HUDEP-2 (cell line): Measurements from ENCODE around the gene SP2.

Experiments
- DNase-seq, 76 experiments: peaks; one replicate each; lab custom pipeline; 2025; ENCODE audit not compliant: unreplicated experiment in 76 of 76; lab: John Stamatoyannopoulos, UW

The SP2 gene

DNA sequence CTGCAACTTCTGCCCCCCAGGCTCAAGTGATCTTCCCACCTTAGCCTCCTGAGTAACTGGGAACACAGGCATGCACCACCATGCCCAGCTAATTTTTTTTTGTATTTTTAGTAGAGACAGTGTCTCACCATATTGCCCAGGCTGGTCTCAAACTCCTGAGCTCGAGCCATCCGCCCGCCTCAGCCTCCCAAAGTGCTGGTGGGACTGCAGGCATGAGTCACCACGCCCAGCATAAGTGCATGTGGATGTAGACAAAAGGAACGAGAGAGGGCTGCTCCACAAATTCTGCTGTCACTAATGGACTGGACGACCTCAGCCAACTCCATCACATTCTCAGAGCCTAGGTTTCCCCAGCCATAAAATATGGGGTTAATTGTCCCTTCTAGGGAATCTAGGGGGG lies 7.7 kb upstream of the SP2 start:
- no peak for DNase-seq

DNA sequence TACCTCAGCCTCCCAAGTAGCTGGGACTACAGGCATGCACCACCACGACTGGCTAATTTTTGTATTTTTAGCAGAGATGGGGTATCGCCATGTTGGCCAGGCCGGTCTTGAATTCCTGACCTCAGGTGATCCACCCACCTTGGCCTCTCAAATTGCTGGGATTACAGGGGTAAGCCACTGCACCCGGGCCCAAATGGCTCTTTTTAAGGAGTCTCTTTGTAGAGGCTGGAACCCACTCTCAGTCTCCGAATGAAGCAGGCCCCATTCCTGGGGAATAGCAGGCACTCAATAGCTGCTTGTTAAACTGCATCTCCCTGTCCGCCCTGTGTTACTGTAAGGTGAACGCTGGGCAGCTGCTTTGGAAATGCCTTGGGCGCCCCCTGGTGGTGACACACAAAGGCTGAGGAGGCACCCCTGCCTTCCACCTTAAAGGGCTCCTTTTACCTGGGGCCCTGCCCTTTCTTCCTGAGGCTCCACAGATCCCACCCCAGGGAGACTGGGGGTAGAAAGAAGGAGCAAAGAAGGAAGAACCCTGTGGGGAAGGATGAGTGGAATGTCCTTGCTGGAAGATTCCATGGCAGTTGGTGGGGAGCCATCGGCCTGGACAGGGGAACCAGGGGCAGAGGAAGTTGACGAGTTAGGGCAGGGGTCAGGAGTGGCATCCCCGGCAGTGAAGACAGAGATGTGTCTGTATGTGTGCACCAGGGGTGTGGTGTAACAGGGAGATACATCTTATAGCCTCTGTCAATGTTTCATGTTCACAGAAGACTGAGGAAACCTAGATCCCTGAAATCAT lies 6.1 kb upstream of the SP2 start:
- DNase-seq: peak in 71 of 76 experiments; percentile 14 to 89 (median 70)

DNA sequence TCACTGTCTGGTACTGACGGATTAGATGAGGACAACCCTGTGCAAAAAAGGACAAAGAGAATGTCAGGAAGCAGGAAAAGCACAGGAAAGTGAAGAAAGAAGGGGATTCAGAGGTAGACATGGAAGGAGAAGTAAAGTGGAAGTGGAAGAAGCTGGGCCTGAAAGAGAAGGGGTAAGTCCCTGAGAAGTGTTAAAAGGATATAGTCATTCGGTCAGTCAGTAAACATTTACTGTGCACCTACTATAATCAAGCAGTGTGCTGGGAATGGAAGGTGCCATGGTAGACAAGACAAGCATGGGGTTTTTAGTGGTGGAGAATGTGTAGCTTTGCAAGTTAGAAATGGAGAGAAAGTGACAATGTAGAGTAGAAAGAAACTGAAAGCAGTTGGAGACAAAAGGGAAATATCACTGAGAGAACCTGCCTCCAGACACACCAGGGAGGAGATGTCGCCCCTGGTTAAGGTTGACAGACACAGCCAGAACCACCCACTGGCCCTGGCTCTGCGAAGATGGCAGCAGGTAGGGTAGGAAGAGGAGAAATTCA lies 4.4 kb upstream of the SP2 start:
- DNase-seq: no peak

DNA sequence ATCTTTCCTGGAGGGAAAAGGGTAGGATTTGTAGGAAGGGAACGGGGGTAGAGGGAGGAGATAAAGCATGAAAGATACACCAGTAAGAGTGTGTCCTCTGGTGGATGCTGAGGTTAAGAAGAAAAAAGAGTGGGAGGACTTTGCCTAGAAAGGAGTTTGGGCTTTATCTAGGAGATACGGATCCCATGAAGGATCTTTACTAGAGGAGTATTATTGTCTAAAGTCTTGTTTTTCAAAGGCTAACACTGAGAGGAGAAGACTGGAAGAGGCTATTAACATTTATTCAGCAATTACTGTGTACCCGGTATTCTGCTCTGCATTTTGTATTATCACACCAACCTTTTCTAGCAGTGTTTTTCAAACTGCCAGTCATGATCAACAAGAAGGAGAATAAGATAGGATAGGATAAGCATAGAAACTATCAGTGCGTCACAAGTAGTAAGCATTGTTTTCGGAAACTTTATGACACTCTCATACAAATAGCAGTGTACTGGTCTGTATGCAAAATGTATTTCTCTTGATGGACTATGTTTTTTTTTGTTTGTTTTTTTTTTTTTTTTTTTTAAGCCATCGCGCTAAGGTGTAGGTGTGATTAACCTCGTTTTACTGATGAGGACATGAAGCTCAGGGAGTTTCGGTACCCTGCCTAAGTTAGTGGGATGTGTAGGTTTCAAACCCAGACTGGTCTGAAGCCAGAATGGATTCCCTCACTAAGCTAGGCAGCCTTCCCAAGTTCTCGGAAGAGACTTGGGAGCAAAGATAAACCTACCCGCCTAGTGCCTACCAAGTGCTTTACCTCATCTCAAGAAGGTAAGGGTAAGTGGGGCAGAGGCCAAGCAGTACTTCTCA lies 1.3 kb upstream of the SP2 start:
- peak in 3 of 76 experiments; percentile 8 to 29 (median 19) for DNase-seq

DNA sequence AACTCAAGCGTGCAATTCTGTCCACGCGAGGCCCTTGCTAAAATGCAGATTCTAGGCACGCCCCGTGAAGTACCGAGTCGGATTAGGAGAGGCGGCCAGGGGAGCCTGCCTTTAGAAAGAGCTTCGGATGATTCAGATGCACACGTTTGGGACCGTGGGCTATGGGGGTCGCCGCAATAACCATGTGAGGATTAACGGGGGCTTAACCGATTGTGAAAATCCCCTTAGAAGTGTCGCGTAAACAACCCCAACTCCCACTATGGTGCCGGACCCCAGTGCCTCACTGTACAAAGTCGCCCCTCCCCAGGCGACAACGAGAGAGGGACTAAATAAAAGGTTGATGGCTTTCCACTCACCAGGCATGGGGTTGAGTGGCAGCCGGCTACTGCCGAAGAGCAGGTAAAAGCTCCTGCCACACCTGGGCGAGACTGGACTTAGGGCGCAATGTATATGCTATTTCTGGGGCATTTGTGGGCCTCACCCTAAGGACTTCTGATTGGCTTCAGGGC lies 635 bp upstream of the SP2 start:
- DNase-seq: peak in 28 of 76 experiments; percentile 9 to 74 (median 28)

DNA sequence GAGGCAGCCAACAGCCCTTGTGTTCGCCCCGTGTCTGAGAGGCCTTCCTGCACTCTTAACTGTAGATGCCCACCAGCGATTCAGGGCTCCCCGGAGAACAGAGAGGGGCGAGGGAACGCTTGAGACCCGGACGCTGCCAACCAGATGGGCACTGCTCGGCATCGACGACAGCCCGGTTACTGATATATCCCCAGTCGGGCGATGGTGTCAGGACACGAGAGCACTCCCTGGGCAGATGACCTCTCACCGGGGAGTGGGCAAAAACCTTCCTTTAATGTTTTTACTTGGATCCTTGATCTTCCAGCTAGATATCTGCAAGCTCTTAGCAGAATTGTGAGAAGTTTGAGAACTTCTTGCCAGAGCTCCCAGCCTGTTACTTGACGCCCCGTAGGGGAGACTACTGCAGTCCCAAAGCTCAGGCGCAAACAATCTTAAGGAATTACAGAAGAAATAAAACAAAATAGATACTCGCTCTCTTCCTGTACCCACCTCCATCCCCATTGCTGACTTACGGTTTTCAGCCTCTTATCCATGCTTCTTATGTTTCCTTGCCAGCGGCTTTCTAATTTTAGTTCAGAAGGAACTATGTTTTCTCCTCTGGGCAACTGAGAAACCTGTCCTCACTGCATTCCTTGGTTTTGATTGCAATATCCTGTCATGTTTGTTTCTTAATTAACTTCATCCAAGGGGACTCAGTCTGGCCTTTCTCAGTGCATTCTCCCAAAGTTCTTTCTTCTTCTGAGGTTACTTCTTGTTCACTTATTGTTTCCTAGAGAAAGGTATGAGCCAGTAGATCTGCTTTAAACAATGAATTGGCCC lies 845 bp downstream of the SP2 start:
- peak in 5 of 76 experiments; percentile 28 to 55 (median 50) for DNase-seq

DNA sequence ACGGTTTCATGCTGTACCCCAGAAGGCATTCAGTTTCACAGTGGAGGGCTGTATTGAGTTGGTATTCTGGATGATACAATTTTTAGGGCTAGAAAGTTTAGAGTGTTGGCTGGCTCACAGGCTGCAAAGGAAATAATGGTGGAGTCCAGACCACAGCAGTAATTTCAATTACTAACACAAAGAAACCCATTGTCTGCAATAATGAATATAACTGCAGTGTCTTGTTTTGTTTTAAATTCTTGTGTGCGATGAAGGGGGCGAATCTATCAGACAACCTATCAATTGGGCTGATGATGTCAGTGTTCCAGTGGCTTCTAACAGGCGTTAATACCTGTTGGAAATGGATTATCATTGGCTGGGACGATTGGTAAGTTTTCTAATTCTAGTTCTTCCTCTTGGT lies 1.5 kb downstream of the SP2 start:
- no peak for DNase-seq

DNA sequence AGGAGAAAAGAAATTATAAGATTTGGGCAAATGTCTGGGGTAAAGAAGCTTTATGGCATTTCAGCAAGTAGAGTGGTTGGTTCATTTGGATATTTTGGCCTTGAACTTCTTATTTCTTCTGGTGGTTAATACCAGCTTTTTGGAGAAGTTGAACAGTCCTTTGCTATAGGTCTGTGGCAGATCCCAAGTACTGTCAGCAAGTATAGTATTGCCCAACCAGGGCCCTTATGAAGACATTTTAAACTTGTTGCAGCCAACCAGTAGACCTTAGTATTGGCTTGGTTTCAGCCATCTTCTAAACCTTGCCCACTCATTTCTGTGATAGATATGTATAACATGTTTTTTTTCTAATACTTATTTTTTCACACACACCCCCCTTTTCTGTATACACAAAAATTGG lies 2.2 kb downstream of the SP2 start:
- DNase-seq: no peak

DNA sequence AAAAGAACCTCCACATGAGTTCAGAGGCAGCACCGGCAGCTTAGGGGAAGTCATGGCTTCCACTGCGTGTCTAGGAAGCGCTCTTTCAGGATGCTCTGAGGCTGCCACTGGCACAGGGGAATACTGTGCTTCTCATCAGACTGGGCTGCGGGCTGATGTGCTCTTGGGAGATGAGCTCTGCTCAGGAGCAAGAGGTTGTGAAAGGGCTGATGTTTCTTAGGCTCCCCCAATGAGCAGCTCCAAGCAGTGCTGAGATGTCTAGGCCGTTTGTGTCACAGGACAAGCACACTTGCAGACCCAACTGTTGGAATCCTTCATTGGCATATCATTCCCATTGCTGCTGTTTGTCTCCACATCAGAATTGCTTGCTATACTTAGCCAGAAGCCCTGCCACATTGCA lies 3.6 kb downstream of the SP2 start:
- no peak for DNase-seq

DNA sequence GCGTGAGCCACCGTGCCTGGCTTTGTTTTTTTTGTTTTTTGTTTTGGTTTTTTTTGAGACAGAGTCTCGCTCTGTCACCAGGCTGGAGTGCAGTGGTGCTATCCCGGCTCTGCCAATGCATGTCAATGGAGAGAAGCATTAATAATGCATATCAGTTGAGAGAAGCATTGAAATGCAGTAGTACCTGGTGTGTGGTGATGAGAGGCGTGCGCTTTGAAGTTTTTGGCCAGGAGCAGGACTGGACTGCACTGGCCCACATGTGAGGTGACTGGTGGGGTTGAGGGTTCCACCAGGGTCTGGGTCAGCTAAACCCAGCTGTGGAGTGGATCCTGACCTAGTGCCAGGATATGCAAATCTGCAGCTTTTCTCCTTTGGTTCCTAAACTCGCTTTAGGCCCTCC lies 5.4 kb downstream of the SP2 start:
- DNase-seq: no peak

DNA sequence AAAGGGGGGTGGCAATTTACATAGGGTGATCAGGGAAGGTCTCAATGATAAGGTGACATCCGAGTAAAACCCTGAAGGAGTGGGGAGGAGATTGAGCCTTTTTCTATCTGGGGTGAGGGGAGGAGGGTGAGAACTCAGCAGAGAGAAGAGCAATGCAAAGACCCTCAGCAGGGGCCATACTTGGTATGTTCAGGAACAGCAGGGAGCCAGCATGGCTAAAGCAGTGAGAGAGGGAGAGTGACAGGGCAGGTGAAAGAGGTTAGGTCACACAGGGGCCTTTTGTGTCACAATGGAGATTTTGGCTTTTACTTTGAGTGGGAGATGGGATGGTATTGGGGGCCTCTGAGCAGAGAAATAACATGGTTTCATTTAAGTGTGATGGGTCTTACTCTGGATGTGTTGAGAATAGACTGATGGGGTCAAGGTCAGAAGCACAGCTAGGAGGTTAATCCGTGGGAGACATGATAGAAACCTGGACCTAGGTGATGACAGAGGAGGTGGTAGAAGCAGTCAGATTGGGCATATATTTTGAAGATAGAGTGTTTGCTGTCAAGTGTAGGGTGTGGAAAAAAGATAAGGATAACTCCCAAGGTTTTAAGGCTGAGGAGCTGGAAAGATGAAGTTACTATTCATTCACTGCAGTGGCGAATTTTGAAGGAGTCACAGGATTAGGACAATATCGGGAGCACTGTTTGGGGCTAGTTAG lies 6.2 kb downstream of the SP2 start:
- DNase-seq: no peak

DNA sequence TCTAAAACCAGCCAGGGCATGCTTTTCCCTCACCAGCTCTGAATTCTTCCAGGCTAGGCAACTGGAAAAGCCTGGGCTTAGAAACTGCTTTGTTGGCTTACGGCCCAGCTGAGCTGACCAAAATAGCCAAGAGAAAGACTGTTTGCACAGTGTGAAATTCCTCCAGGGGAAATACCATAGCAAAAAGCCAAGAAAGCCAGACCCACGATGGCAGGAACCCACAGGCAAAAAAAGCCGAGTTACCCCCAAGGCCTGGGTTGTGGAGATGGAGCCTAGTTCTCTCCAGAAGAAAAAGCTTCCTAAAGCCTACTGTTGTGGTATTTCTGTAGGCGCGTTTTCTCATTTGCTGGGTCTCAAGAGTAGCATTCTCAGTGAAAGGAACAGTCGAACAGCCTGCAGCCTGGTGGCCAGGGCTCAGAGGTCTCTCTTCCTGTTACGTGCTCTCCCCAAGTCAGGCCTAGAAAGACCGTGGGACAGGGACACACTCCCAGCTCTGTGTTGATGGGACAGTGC lies 9.2 kb downstream of the SP2 start:
- DNase-seq: no peak

DNA sequence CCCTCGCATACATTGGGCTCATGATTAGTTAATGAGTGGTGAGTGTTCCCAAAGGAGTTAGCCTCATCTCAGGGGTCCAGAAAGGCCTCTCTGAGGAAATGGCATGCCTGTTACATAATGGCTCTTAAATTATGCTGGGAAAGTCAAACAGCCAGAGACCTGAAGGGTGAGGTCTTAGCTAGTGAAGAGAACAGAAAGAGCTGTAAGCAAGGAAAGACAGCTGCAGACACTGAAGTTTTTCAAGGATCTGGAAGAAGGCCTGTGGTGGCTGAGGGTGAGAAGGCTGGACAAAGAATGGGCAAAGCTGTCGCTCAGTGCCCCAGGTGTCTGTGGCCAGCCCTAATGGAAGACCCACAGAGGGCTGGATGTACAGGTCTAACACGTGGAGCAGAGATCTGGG lies 10.4 kb downstream of the SP2 start:
- no peak for DNase-seq

DNA sequence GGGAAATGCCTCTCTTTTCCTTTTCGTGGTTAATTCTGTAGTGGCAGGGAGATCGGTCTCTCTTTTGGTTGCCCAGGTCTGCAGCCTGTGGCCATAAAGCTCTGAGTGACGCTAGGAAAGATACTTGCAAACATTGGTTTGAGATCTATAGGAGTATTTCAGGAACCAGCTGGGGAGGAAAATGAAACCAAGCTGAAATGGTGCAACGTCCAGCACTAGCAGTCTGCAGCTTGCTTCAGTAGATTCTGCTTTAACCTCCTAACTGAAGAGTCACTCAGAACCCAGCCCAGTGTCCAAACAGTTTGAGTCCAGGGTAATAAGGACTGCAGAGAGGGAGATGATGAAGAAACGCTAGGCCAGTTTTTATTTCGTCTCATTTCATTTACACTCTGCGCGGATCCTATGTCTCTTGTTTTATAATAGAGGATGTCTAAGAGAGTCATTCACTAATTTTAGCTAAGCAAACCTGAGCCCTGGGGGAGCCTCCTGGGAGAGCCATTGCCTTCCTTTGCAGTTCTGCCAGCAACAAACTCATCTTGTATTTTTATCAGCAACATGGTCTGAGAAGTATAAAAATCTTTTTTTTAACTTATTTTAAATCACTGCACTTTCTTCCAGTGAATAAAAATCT lies 12.0 kb downstream of the SP2 start:
- no peak for DNase-seq

DNA sequence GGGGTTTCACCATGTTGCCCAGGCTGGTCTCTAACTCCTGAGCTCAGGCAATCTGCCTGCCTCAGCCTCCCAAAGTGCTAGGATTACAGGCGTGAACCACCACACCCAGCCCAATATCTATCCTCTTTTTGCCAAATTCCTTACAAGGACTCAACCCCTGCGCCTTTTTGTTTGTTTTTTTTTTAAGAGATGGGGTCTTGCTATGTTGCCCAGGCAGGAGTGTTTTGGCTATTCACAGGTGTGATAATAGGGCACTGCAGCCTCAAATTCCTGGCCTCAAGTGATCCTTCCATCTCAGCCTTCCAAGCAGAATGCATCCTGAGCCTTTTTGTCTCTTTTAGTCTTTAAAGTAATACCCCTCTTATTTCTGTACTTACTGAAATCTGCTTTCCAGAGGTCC lies 17.0 kb downstream of the SP2 start:
- DNase-seq: no peak

DNA sequence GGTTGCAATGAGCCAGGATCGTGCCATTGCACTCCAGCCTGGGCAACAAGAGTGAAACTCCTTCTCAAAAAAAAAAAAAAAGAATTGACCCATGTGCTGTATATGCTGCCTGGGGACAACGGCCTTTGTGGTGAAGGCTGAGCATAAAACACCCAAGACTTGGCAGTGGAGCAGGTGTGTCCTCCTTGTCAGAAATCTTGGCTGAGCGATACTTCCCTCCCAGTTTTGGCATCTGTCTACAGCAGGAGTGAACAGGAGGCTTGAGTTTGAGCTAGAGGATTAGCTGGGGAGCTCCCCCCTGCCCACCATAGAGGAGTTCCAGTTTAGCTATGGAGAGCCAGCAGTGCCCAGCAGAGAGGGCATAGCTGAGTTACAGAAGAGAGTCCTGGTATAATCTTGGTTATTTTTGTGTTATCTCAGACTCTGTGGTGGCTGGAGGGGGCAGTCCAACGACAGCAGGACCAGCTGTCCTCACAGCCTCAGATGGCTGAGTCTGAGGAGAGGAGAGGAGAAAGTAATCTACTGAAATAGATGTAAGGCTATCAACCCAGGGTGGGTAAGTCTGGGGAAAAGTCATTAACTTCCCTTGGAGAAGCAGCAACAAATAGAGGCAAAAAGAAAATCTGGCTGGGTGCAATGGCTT lies 18.4 kb downstream of the SP2 start:
- no peak for DNase-seq

DNA sequence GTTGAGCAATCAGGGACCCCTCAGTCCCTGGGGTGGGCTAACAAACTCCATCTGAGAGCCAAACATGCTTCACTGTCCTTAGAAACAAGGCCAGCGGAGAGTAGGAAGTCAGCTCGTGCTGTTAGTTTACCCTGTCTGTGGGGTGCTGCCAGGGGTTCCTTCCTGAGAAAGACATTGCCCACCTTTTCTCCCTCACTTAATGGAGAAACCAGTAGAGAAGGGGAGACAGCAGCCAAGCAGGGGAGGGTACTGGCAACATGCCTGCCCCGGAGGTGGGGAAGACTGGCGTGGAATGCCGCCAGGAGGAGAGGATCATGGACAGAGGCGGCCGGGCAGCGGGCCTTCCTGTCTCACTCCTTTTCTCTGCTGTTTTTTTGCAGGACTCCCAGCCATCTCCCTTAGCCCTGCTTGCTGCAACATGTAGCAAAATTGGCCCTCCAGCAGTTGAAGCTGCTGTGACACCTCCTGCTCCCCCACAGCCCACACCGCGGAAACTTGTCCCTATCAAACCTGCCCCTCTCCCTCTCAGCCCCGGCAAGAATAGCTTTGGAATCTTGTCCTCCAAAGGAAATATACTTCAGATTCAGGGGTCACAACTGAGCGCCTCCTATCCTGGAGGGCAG lies 19.9 kb downstream of the SP2 start:
- no peak for DNase-seq

DNA sequence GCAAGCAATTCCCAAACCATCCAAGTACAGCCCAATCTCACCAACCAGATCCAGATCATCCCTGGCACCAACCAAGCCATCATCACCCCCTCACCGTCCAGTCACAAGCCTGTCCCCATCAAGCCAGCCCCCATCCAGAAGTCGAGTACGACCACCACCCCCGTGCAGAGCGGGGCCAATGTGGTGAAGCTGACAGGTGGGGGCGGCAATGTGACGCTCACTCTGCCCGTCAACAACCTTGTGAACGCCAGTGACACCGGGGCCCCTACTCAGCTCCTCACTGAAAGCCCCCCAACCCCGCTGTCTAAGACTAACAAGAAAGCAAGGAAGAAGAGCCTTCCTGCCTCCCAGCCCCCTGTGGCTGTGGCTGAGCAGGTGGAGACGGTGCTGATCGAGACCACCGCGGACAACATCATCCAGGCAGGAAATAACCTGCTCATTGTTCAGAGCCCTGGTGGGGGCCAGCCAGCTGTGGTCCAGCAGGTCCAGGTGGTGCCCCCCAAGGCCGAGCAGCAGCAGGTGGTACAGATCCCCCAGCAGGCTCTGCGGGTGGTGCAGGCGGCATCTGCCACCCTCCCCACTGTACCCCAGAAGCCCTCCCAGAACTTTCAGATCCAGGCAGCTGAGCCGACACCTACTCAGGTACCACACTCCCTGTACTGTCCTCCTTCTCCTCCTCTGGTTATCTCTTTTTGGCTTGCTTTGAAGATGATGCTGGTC lies 20.6 kb downstream of the SP2 start:
- no peak for DNase-seq
